IMR-90 (cell line): Measurements from ENCODE around the gene GRAMD1B. TPM values are rescaled to one million over a fixed set of nuclear protein-coding genes. Genes with fewer than 3 reads are reported as not detected.

Source experiments
- ATAC-seq: fragments of 200-7000 bp; cut with Tn5 transposase; 2 replicates; pipeline ENCODE4 v1.9.1; 2020; ENCODE audit warnings: low read depth, mild to moderate bottlenecking, moderate library complexity
- BruUV-seq: library from RNA; stranded (reverse); fragments of 400-500 nt; replicated peaks from 2 replicates; lab custom pipeline; 2021; lab: Mats Ljungman, UMichigan
- CTCF ChIA-PET: fragments of 300-600 bp; formaldehyde crosslinking; extraction: SDS; loops from one replicate; lab custom pipeline; 2021; ENCODE audit warnings: antibody characterized with exemption; lab: Yijun Ruan, JAX
- POLR2A ChIA-PET: fragments of 300-600 bp; sonication (Branson Sonifier 250); formaldehyde crosslinking; loops from one replicate; lab custom pipeline; 2022; ENCODE audit warnings: antibody characterized with exemption; ENCODE audit not compliant: unreplicated experiment; lab: Charles Lee
- DNase-seq: peaks from one replicate; pipeline ENCODE4 v3.0.0; 2013
- H2AFZ ChIP-seq: replicated peaks from 2 replicates; pipeline ENCODE3; 2013; ENCODE audit warnings: low read length, mild to moderate bottlenecking; ENCODE audit not compliant: poor library complexity
- H2AK5ac ChIP-seq: 2 replicates; pipeline ENCODE4 v1.6.1; 2013; ENCODE audit warnings: low read depth, low read length, inconsistent platforms
- H2AK9ac ChIP-seq: replicated peaks from 2 replicates; pipeline ENCODE3; 2013; ENCODE audit warnings: mild to moderate bottlenecking, low read depth, low read length, moderate library complexity; ENCODE audit not compliant: poor library complexity
- H2BK120ac ChIP-seq: 2 replicates; pipeline ENCODE4 v1.6.1; 2013; ENCODE audit warnings: low read depth, low read length, inconsistent platforms
- H2BK15ac ChIP-seq: 3 replicates; pipeline ENCODE4 v1.6.1; 2013; ENCODE audit warnings: low read depth, low read length, inconsistent platforms
- H2BK20ac ChIP-seq: 2 replicates; pipeline ENCODE4 v1.6.1; 2013; ENCODE audit warnings: low read depth, mild to moderate bottlenecking, inconsistent platforms, low read length, moderate library complexity
- H2BK5ac ChIP-seq: 2 replicates; pipeline ENCODE4 v1.6.1; 2013; ENCODE audit warnings: mild to moderate bottlenecking, low read depth, low read length, inconsistent platforms; ENCODE audit not compliant: poor library complexity, severe bottlenecking
- H3K14ac ChIP-seq: replicated peaks from 2 replicates; pipeline ENCODE4 v1.6.1; 2013; ENCODE audit warnings: low read depth, low read length, inconsistent platforms
- H3K18ac ChIP-seq: 2 replicates; pipeline ENCODE4 v1.6.1; 2013; ENCODE audit warnings: low read depth, low read length, control low read depth
- H3K23ac ChIP-seq: 2 replicates; pipeline ENCODE4 v1.6.1; 2013; ENCODE audit warnings: low read depth, low read length, inconsistent platforms
- H3K27ac ChIP-seq: 2 replicates; pipeline ENCODE4 v1.5.1; 2013; ENCODE audit warnings: mild to moderate bottlenecking, control low read depth, low read length; ENCODE audit not compliant: insufficient read depth
- H3K27me3 ChIP-seq: 2 replicates; pipeline ENCODE4 v1.6.1; 2013; ENCODE audit warnings: low read length; ENCODE audit not compliant: control insufficient read depth, insufficient read depth
- H3K36me3 ChIP-seq: 2 replicates; pipeline ENCODE4 v1.6.1; 2013; ENCODE audit warnings: low read length, mixed read lengths; ENCODE audit not compliant: control insufficient read depth, insufficient read depth
- H3K4ac ChIP-seq: 2 replicates; pipeline ENCODE4 v1.6.1; 2013; ENCODE audit warnings: low read depth, low read length, inconsistent platforms
- H3K4me1 ChIP-seq: 2 replicates; pipeline ENCODE4 v1.6.1; 2013; ENCODE audit warnings: low read length, mixed read lengths; ENCODE audit not compliant: control insufficient read depth, insufficient read depth
- H3K4me2 ChIP-seq: 2 replicates; pipeline ENCODE4 v1.6.1; 2013; ENCODE audit warnings: low read depth, mild to moderate bottlenecking, control low read depth, low read length, moderate library complexity
- H3K4me3 ChIP-seq: 2 replicates; pipeline ENCODE4 v1.5.1; 2013; ENCODE audit warnings: low read depth, mild to moderate bottlenecking, control low read depth, low read length, moderate library complexity; ENCODE audit not compliant: insufficient read depth
- H3K56ac ChIP-seq: 2 replicates; pipeline ENCODE4 v1.6.1; 2013; ENCODE audit warnings: low read length, inconsistent platforms; ENCODE audit not compliant: insufficient read depth; ENCODE audit errors: extremely low read depth
- H3K79me1 ChIP-seq, 2 experiments: 2 replicates each; pipeline ENCODE4 v1.6.1; 2013; ENCODE audit warnings: low read length in 2 of 2, inconsistent platforms in 1 of 2, low read depth in 1 of 2
- H3K9ac ChIP-seq: 2 replicates; pipeline ENCODE4 v1.6.1; 2013; ENCODE audit warnings: low read depth, low read length, control low read depth
- H3K9me1 ChIP-seq: 2 replicates; pipeline ENCODE4 v1.6.1; 2013; ENCODE audit warnings: low read length, inconsistent platforms; ENCODE audit not compliant: insufficient read depth
- H3K9me3 ChIP-seq: 2 replicates; pipeline ENCODE4 v1.6.1; 2013; ENCODE audit warnings: low read length; ENCODE audit not compliant: control insufficient read depth, insufficient read depth
- H4K20me1 ChIP-seq: 2 replicates; pipeline ENCODE4 v1.6.1; 2013; ENCODE audit warnings: low read length, inconsistent platforms; ENCODE audit not compliant: insufficient read depth
- H4K5ac ChIP-seq: 2 replicates; pipeline ENCODE4 v1.6.1; 2013; ENCODE audit warnings: mild to moderate bottlenecking, low read depth, low read length, control low read depth
- H4K8ac ChIP-seq, 2 experiments: 2 replicates each; pipeline ENCODE4 v1.6.1; 2013; ENCODE audit warnings: low read depth in 2 of 2, low read length in 2 of 2, control low read depth in 1 of 2, inconsistent platforms in 1 of 2
- H4K91ac ChIP-seq: 2 replicates; pipeline ENCODE4 v1.6.1; 2013; ENCODE audit warnings: low read depth, low read length, inconsistent platforms; ENCODE audit not compliant: insufficient read depth
- MAFK ChIP-seq: IDR thresholded peaks from 2 replicates; pipeline ENCODE4 v1.6.1; 2012; ENCODE audit warnings: low read depth, low read length, improper control_type of control experiment
- MXI1 ChIP-seq: IDR thresholded peaks from 2 replicates; pipeline ENCODE4 v1.6.1; 2012; ENCODE audit warnings: low read depth, mild to moderate bottlenecking, low read length, moderate library complexity, borderline replicate concordance
- RFX5 ChIP-seq: IDR thresholded peaks from 2 replicates; pipeline ENCODE4 v1.8.0; 2012; ENCODE audit warnings: low read depth, mild to moderate bottlenecking, low read length, moderate library complexity
- WGBS, 2 experiments: methylation state at CpG; one replicate each; pipeline versions ENCODE4 v1.1.5 to v1.1.7; 2013; ENCODE audit warnings: missing lambda C conversion rate in 2 of 2; ENCODE audit not compliant: insufficient read length in 1 of 2; ENCODE audit errors: extremely low coverage in 2 of 2; 5-methylcytosine and 5-hydroxymethylcytosine counted together
- dilution Hi-C: fragments of 300-500 bp; cut with HindIII; formaldehyde crosslinking; loops from one replicate; pipeline ENCODE4 v1.14.3; 2018; ENCODE audit warnings: low sequenced_read_pairs; ENCODE audit not compliant: unreplicated experiment
- in situ Hi-C: fragments of 300-500 bp; cut with MboI; formaldehyde crosslinking; loops from 3 replicates; pipeline ENCODE4 v1.14.3; 2019; ENCODE audit warnings: low sequenced_read_pairs, inconsistent platforms, mixed read lengths
- intact Hi-C: fragments of 100-400 bp; cut with micrococcal nuclease; formaldehyde crosslinking; loops from 2 replicates; pipeline ENCODE4 v1.10.0; 2022
- polyA plus RNA-seq, 3 experiments: library from polyadenylated mRNA; depleted of rRNA; stranded (reverse); fragments of >200 nt; gene quantifications; 2 replicates each; pipeline ENCODE4 v1.2.3, GENCODE V29; 2012; ENCODE audit warnings: low replicate concordance in 1 of 3
- total RNA-seq: library from RNA; depleted of rRNA; stranded (reverse); fragments of >200 nt; gene quantifications from 2 replicates; pipeline ENCODE4 v1.2.3, GENCODE V29; 2012

The GRAMD1B gene
- total and polyA plus RNA-seq, 2 of the 4 experiments (the other 2 are of a cell fraction): 7.1 to 7.2 TPM

DNA sequence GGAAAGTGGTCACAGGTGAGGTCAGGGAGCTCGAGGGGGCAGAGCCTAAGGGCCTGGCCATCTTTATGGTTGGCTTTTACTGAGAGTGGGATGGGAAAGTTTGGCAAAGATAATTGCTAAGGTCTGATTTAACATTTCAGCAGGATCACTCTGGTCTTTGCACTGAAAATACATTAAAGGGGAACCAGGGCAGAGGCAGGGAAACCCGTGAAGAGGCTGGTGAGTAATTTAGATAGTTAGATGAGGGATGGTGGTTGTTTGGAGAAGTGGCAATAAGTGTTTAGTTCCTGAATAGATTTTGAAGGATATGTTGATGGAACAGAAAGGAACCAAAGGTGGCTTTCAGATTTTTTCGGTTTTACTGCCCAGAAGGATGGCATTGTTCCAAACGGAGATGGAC is 173.6 kb downstream of the GRAMD1B start:
- in situ Hi-C loops: no loop called here

More for the DNA sequence above, 173.6 kb downstream of the GRAMD1B start:
- Histone ChIP-seq H3K23ac (no peak overlapping the region), H3K18ac (no peak overlapping the region), H3K27ac (no peak overlapping the region), H4K5ac (no peak overlapping the region), H4K91ac (no peak overlapping the region), H3K9me3 (no peaks in the 10 kb centered on the region), H3K27me3 (no peaks in the 10 kb centered on the region), H4K8ac (no peak overlapping the region), H3K4me1 (peaks cover 8% of the 10 kb centered on the region), H3K36me3 (peaks cover 12% of the 10 kb centered on the region), H3K56ac (no peak overlapping the region), H3K14ac (no peak overlapping the region), H2AK5ac (no peak overlapping the region), H3K4me3 (no peak overlapping the region), H2BK5ac (no peak overlapping the region), H3K9ac (no peak overlapping the region), H3K9me1 (peaks cover 15% of the 10 kb centered on the region), H4K20me1 (no peaks in the 10 kb centered on the region), H2BK120ac (no peak overlapping the region), H3K4ac (no peak overlapping the region), H3K79me1 (no peaks in the 10 kb centered on the region), H2AK9ac (no peak overlapping the region), H2AFZ (no peak overlapping the region), H2BK20ac (no peak overlapping the region), H2BK15ac (no peak overlapping the region), H3K4me2 (no peak overlapping the region)
- BruUV-seq: no TSS peak
- intact Hi-C loops: no loop called here
- DNase-seq (no peak), ATAC-seq (no peak)
- no peak for TF ChIP-seq MAFK
- no peak for TF ChIP-seq MXI1
- TF ChIP-seq RFX5: no peak
- WGBS, 2 experiments: 97% methylated on average over 3 of the region's 4 CpGs; no CpG with 5 or more reads in 1 of the 2 experiments
- dilution Hi-C loops: no loop called here
- POLR2A ChIA-PET: no interaction called here
- CTCF ChIA-PET: interaction anchor here (0.8 kb wide), 1 partner anchor 14 kb away, joined by 3 read pairs; no protein-coding TSS in a partner anchor
